Endodermal cell (in vitro differentiated cells): ENCODE data around the gene SPG7. TPM values are rescaled to one million over a fixed set of nuclear protein-coding genes. Genes with fewer than 3 reads are reported as not detected.

ENCODE experiments used
- DNase-seq: peaks from one replicate; pipeline ENCODE4 v3.0.0-alpha.2; 2017
- H3K27ac ChIP-seq: 2 replicates; pipeline ENCODE4 v1.5.1; 2013; ENCODE audit warnings: mild to moderate bottlenecking, low read depth, low read length, moderate library complexity
- H3K27me3 ChIP-seq: 2 replicates; pipeline ENCODE4 v1.6.1; 2013; ENCODE audit warnings: mild to moderate bottlenecking, low read length, moderate library complexity; ENCODE audit not compliant: insufficient read depth, control insufficient read depth, poor library complexity, severe bottlenecking
- H3K36me3 ChIP-seq: 2 replicates; pipeline ENCODE4 v1.7.0; 2013; ENCODE audit warnings: mild to moderate bottlenecking, low read length, moderate library complexity; ENCODE audit not compliant: control insufficient read depth, insufficient read depth
- H3K4me1 ChIP-seq: one replicate; pipeline ENCODE4 v1.7.0; 2013; ENCODE audit warnings: low read length; ENCODE audit not compliant: control insufficient read depth, insufficient read depth
- H3K4me3 ChIP-seq: 2 replicates; pipeline ENCODE4 v1.5.1; 2013; ENCODE audit warnings: mild to moderate bottlenecking, low read length, moderate library complexity
- H3K9ac ChIP-seq: 2 replicates; pipeline ENCODE4 v1.6.1; 2013; ENCODE audit warnings: mild to moderate bottlenecking, low read length, moderate library complexity; ENCODE audit not compliant: poor library complexity, severe bottlenecking; ENCODE audit errors: extremely low read depth
- H3K9me3 ChIP-seq: 2 replicates; pipeline ENCODE4 v1.6.1; 2013; ENCODE audit warnings: mild to moderate bottlenecking, low read length, moderate library complexity; ENCODE audit not compliant: control insufficient read depth
- H3K27ac Mint-ChIP-seq: 2 replicates; pipeline ENCODE4 v1.8.0; 2020; ENCODE audit warnings: mixed read lengths
- H3K27me3 Mint-ChIP-seq: 2 replicates; pipeline ENCODE4 v1.8.0; 2021; ENCODE audit warnings: mild to moderate bottlenecking, mixed read lengths; ENCODE audit not compliant: insufficient read depth
- H3K36me3 Mint-ChIP-seq: 2 replicates; pipeline ENCODE4 v1.8.0; 2020; ENCODE audit warnings: low read depth, mixed read lengths
- H3K4me1 Mint-ChIP-seq: 2 replicates; pipeline ENCODE4 v1.8.0; 2020; ENCODE audit warnings: mixed read lengths
- H3K4me3 Mint-ChIP-seq: 2 replicates; pipeline ENCODE4 v1.8.0; 2020; ENCODE audit warnings: mild to moderate bottlenecking, moderate library complexity, mixed read lengths
- H3K9me3 Mint-ChIP-seq: 2 replicates; pipeline ENCODE4 v1.8.0; 2020; ENCODE audit warnings: mild to moderate bottlenecking, mixed read lengths
- CTCF ChIP-seq: fragments of 200-600 bp; sonication (generic); conservative IDR thresholded peaks from 2 replicates; pipeline ENCODE4 v1.5.0; 2021; ENCODE audit warnings: antibody characterized with exemption, mild to moderate bottlenecking
- WGBS, 2 experiments: methylation state at CpG; one replicate each; pipeline versions ENCODE4 v1.1.5 to v1.1.7; 2013; ENCODE audit warnings: missing lambda C conversion rate in 2 of 2, mixed read lengths in 1 of 2; ENCODE audit not compliant: insufficient coverage in 1 of 2, insufficient read length in 1 of 2; 5-methylcytosine and 5-hydroxymethylcytosine counted together
- total RNA-seq, 2 donors: library from RNA; stranded (reverse); fragmentation: NEBNext Ultra II Directional in 1 of 2; extraction: Animal tissue kit (Norgen Biotek cat#: 25700) in 1 of 2; gene quantifications; 2 replicates in 1 of 2; 3 replicates in 1 of 2; pipeline ENCODE4 v1.2.1, GENCODE V29; 2021

Gene SPG7
- total RNA-seq, 2 donors from 2014 or later: 153 to 156 TPM

GRCh38 chr16:89502081-89502843 lies 5.9 kb upstream of the SPG7 start:
- Histone ChIP-seq H3K36me3 (no peaks in the 10 kb centered on the region), H3K27me3 (no peaks in the 10 kb centered on the region), H3K4me3 (no peak overlapping the region), H3K4me1 (no peaks in the 10 kb centered on the region), H3K9me3 (no peaks in the 10 kb centered on the region), H3K9ac (no peak overlapping the region), H3K27ac (no peak overlapping the region)
- Mint-ChIP-seq H3K4me3 (no peak overlapping the region), H3K9me3 (peaks cover 2% of the 10 kb centered on the region), H3K36me3 (no peaks in the 10 kb centered on the region), H3K4me1 (peaks cover 3% of the 10 kb centered on the region), H3K27me3 (peaks cover 11% of the 10 kb centered on the region), H3K27ac (no peak overlapping the region)
- DNase-seq: no peak
- 85 to 90% methylated on average over 17 to 21 of the region's 21 CpGs for WGBS, 2 experiments
- TF ChIP-seq CTCF: no peak

- no peaks in the 10 kb centered on the region for H3K36me3 Mint-ChIP-seq
- 96 to 100% methylated on average over 5 to 7 of the region's 7 CpGs for WGBS, 2 experiments
Observed at GRCh38 chr16:89504091-89504490, 4.1 kb upstream of the SPG7 start.

More at GRCh38 chr16:89504091-89504490, 4.1 kb upstream of the SPG7 start:
- H3K4me1 Mint-ChIP-seq: peaks cover 4% of the 10 kb centered on the region
- H3K27me3 ChIP-seq: no peaks in the 10 kb centered on the region
- H3K4me1 ChIP-seq: no peaks in the 10 kb centered on the region
- no peaks in the 10 kb centered on the region for H3K36me3 ChIP-seq
- no peak for TF ChIP-seq CTCF
- H3K27ac ChIP-seq: no peak overlapping the region
- peaks cover 2% of the 10 kb centered on the region for H3K9me3 Mint-ChIP-seq
- no peak overlapping the region for H3K4me3 Mint-ChIP-seq
- DNase-seq: no peak
- no peak overlapping the region for H3K9ac ChIP-seq
- peaks cover 11% of the 10 kb centered on the region for H3K27me3 Mint-ChIP-seq
- H3K4me3 ChIP-seq: no peak overlapping the region
- H3K9me3 ChIP-seq: no peaks in the 10 kb centered on the region
- H3K27ac Mint-ChIP-seq: no peak overlapping the region
